Osteocyte (in vitro differentiated cells): ENCODE measurements around the gene MZB1. TPM values are rescaled to one million over a fixed set of nuclear protein-coding genes. Genes with fewer than 3 reads are reported as not detected.

Experiments used
- DNase-seq: peaks from one replicate; pipeline ENCODE4 v3.0.0; 2021; ENCODE audit warnings: mixed read lengths; ENCODE audit not compliant: unreplicated experiment; ENCODE audit errors: extremely low spot score
- H3K27ac Mint-ChIP-seq: one replicate; pipeline ENCODE4 v1.8.0; 2021; ENCODE audit warnings: mild to moderate bottlenecking, mixed read lengths; ENCODE audit not compliant: unreplicated experiment
- H3K27me3 Mint-ChIP-seq: one replicate; pipeline ENCODE4 v1.8.0; 2021; ENCODE audit warnings: mixed read lengths; ENCODE audit not compliant: unreplicated experiment
- H3K36me3 Mint-ChIP-seq: one replicate; pipeline ENCODE4 v1.8.0; 2021; ENCODE audit warnings: mixed read lengths; ENCODE audit not compliant: unreplicated experiment
- H3K4me1 Mint-ChIP-seq: one replicate; pipeline ENCODE4 v1.8.0; 2021; ENCODE audit warnings: mixed read lengths; ENCODE audit not compliant: unreplicated experiment
- H3K4me3 Mint-ChIP-seq: one replicate; pipeline ENCODE4 v1.8.0; 2021; ENCODE audit warnings: mild to moderate bottlenecking, moderate library complexity, mixed read lengths; ENCODE audit not compliant: unreplicated experiment
- H3K9me3 Mint-ChIP-seq: one replicate; pipeline ENCODE4 v1.8.0; 2021; ENCODE audit warnings: mixed read lengths; ENCODE audit not compliant: unreplicated experiment
- total RNA-seq: library from RNA; stranded (reverse); gene quantifications from 2 replicates; pipeline ENCODE4 v1.2.1, GENCODE V29; 2021
- TF ChIP-seq, protein P1 (sequence below): fragments of 200-600 bp; sonication (generic); IDR thresholded peaks from 2 replicates; pipeline ENCODE4 v1.5.0; 2021; ENCODE audit warnings: antibody characterized with exemption, mild to moderate bottlenecking, moderate library complexity

Gene MZB1
- total RNA-seq, 1 donor from 2014 or later, result not detected

DNA sequence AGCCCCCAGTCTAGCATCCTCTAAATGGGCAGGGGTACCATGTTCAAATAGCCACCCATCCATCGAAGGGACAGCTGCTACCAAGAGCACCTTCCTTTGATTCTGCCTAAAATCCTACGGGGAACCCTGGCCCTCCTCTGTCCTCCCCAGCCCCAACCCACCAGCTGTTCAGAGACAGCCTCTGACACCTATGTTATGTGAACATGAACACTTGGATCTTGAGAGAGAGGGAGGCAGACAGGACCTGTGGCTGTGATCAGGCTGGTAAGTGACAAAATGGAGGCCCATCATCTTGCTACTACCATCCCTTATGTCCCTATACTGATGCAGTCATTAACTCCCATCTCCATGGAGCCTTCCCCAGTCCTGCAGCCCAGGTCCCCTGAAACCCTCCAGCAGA, 14.8 kb downstream of the MZB1 start:
- no peak for DNase-seq
- no peak overlapping the region for H3K4me3 Mint-ChIP-seq

DNA sequence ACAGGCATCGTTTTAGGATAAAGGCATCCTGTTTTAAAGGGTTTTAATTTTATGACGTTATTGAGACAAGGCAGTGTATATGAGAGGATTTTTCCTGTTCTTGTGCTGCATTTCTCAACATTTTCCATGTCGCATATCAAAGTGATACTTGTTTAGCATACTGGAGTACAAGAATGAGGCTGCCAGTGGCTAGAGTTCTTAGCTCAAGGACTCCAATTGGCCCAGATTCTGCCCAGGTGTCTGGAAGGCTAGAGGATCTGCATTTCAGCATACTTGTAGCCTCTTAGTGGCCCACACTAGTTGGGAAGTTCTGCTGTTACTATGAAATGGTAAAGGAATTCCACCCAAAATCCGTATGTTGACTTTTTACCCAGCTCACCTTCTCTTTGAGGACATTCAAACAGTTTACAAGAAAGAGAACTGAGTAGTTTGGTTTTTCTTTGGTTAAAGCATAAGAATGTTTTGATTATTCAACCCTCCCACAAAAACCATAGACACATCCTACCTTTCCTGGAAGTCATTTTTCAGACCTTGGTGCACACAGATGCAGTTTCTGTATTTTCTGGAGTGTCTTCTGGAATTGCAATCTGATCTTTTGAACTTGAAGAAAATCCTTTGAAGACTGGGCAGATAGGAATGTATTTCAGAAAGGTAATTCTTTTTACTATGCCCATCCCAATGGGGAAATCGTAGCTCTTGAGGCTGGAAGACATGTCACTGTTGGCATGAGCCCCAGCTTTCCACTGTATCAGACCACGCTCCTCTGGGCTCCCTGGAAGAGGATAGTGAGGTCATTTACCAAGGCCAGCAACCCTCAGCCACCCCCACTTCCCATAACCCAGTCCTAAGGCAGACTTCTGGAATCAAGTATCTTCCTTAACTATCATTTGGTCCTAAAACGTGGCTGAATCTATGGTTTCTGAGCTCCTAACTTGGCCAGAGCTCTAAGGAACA, 18.0 kb downstream of the MZB1 start:
- H3K27ac Mint-ChIP-seq, result no peak overlapping the region
- peaks cover 26% of the 10 kb centered on the region for H3K4me1 Mint-ChIP-seq
- TF ChIP-seq, protein P1, sequence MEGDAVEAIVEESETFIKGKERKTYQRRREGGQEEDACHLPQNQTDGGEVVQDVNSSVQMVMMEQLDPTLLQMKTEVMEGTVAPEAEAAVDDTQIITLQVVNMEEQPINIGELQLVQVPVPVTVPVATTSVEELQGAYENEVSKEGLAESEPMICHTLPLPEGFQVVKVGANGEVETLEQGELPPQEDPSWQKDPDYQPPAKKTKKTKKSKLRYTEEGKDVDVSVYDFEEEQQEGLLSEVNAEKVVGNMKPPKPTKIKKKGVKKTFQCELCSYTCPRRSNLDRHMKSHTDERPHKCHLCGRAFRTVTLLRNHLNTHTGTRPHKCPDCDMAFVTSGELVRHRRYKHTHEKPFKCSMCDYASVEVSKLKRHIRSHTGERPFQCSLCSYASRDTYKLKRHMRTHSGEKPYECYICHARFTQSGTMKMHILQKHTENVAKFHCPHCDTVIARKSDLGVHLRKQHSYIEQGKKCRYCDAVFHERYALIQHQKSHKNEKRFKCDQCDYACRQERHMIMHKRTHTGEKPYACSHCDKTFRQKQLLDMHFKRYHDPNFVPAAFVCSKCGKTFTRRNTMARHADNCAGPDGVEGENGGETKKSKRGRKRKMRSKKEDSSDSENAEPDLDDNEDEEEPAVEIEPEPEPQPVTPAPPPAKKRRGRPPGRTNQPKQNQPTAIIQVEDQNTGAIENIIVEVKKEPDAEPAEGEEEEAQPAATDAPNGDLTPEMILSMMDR, result no peak
- H3K9me3 Mint-ChIP-seq, result no peaks in the 10 kb centered on the region
- no peaks in the 10 kb centered on the region for H3K27me3 Mint-ChIP-seq
- no peak overlapping the region for H3K4me3 Mint-ChIP-seq
- H3K36me3 Mint-ChIP-seq, result peaks cover 21% of the 10 kb centered on the region
- no peak for DNase-seq

More for the DNA sequence above, 14.8 kb downstream of the MZB1 start:
- H3K36me3 Mint-ChIP-seq, result peaks cover 16% of the 10 kb centered on the region
- H3K9me3 Mint-ChIP-seq, result no peaks in the 10 kb centered on the region
- TF ChIP-seq, protein P1, result no peak
- H3K27me3 Mint-ChIP-seq, result no peaks in the 10 kb centered on the region
- H3K4me1 Mint-ChIP-seq, result peaks cover 10% of the 10 kb centered on the region
- H3K27ac Mint-ChIP-seq, result no peak overlapping the region

GRCh38 chr5:139369181-139369580, 20.5 kb downstream of the MZB1 start:
- Mint-ChIP-seq H3K27ac (peak overlapping the region; percentile 82), H3K27me3 (no peaks in the 10 kb centered on the region), H3K36me3 (peaks cover 33% of the 10 kb centered on the region), H3K4me3 (no peak overlapping the region), H3K9me3 (no peaks in the 10 kb centered on the region), H3K4me1 (peaks cover 26% of the 10 kb centered on the region)
- TF ChIP-seq, protein P1, result no peak
- DNase-seq, result no peak

GRCh38 chr5:139368613-139369012, 21.1 kb downstream of the MZB1 start:
- peaks cover 23% of the 10 kb centered on the region for H3K4me1 Mint-ChIP-seq
- H3K4me3 Mint-ChIP-seq, result no peak overlapping the region
- DNase-seq, result no peak
- H3K9me3 Mint-ChIP-seq, result no peaks in the 10 kb centered on the region
- TF ChIP-seq, protein P1, result peak; percentile 19
- H3K27me3 Mint-ChIP-seq, result no peaks in the 10 kb centered on the region
- peak overlapping the region; percentile 82 for H3K27ac Mint-ChIP-seq
- H3K36me3 Mint-ChIP-seq, result peaks cover 39% of the 10 kb centered on the region

DNA sequence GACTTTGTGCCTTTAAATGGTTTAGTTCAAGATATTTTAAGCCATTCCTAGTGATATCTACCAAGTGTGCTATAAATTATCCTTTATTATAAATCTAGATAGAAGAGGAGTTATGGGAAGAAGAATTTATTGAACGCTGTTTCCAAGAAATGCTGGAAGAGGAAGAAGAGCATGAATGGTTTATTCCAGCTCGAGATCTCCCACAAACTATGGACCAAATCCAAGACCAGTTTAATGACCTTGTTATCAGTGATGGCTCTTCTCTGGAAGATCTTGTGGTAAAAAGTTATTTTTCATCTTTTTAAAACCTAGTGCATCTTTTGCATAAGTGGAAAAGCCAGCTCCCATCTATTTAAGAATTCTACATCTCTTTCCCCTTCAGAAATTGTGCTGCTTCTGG, 25.2 kb downstream of the MZB1 start:
- no peak for DNase-seq
- no peaks in the 10 kb centered on the region for H3K9me3 Mint-ChIP-seq
- peaks cover 31% of the 10 kb centered on the region for H3K36me3 Mint-ChIP-seq
- H3K4me3 Mint-ChIP-seq, result no peak overlapping the region
- peaks cover 18% of the 10 kb centered on the region for H3K4me1 Mint-ChIP-seq
- H3K27me3 Mint-ChIP-seq, result no peaks in the 10 kb centered on the region
- no peak overlapping the region for H3K27ac Mint-ChIP-seq
- TF ChIP-seq, protein P1, result no peak
